ACC112 (cell line): ENCODE results near the gene LNPK.
"Not testable (repeated sequence)": the region's sequence is repeated elsewhere in the genome, so short reads cannot be mapped to it uniquely, and the experiment has no call there.

ENCODE experiments used
- H2AFZ ChIP-seq: fragments of 200-600 bp; sonication (generic); one replicate; pipeline ENCODE4 v1.6.0; 2017; ENCODE audit warnings: antibody characterized with exemption, low read length; ENCODE audit not compliant: unreplicated experiment
- H3K27ac ChIP-seq: fragments of 200-600 bp; sonication (generic); 2 replicates; pipeline ENCODE4 v1.5.1; 2014; ENCODE audit warnings: low read depth, mild to moderate bottlenecking, antibody characterized with exemption, low read length, moderate library complexity
- H3K27me3 ChIP-seq: fragments of 200-600 bp; sonication (generic); 2 replicates; pipeline ENCODE4 v1.6.1; 2014; ENCODE audit warnings: mild to moderate bottlenecking, antibody characterized with exemption, low read length, moderate library complexity, mixed read lengths; ENCODE audit not compliant: insufficient read depth
- H3K36me3 ChIP-seq: fragments of 200-600 bp; sonication (generic); 2 replicates; pipeline ENCODE4 v1.6.1; 2016; ENCODE audit warnings: mild to moderate bottlenecking, antibody characterized with exemption, low read length, moderate library complexity, mixed read lengths; ENCODE audit not compliant: insufficient read depth
- H3K4me1 ChIP-seq: fragments of 200-600 bp; sonication (generic); one replicate; pipeline ENCODE4 v1.6.1; 2016; ENCODE audit warnings: low read length, mixed read lengths; ENCODE audit not compliant: insufficient read depth, unreplicated experiment, control insufficient read depth
- H3K4me3 ChIP-seq: fragments of 200-600 bp; sonication (generic); 2 replicates; pipeline ENCODE4 v1.5.1; 2014; ENCODE audit warnings: mild to moderate bottlenecking, low read depth, low read length
- H3K79me2 ChIP-seq: fragments of 200-600 bp; sonication (generic); one replicate; pipeline ENCODE4 v1.6.0; 2016; ENCODE audit warnings: low read length; ENCODE audit not compliant: control insufficient read depth, unreplicated experiment, insufficient read depth

The LNPK gene

DNA sequence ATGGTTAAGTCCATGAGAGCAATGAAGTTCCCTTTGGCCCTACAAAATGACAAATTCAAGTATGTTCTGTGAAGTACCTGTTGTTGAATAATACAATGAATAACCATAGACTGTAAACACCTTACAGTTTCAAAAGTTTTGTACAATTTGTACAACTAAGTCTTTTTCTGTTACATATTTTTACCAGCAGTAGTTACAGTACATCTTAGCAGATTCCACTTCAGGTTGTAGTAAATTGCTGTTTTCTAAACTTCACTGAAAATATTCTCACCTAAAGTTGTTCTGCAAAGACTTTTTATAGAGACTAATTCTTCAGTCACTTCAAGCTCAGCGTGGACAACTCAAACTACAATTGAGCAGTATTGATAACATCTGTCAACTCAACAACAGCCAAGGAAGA is 28.7 kb downstream of the LNPK start:
- no peaks in the 10 kb centered on the region for H3K27me3 ChIP-seq
- no peak overlapping the region for H3K4me3 ChIP-seq
- H3K79me2 ChIP-seq: no peaks in the 10 kb centered on the region
- H3K4me1 ChIP-seq: peaks cover 7% of the 10 kb centered on the region
- no peak overlapping the region for H3K27ac ChIP-seq
- H3K36me3 ChIP-seq: peaks cover 20% of the 10 kb centered on the region
- H2AFZ ChIP-seq: no peak overlapping the region

DNA sequence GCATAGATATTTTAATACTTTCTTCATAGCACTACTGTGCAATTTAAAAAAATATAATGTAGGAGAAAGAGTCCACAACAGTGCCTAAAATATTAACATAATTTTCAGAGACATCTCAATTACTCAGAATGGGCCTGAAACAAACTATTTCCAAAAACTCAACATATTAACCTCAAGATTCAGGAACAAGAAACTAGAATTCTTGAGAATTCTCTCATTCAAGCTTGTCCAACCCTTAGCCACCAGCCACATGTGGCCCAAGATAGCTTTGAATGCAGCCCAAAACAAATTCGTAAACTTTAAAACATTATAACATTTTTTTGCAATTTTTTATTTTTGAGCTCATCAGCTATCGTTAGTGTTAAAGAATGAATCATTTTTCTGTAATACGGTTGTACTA is 35.2 kb downstream of the LNPK start:
- Histone ChIP-seq H3K27ac (no peak overlapping the region), H3K36me3 (peaks cover 4% of the 10 kb centered on the region; the same call in 1 of the 2 replicates), H3K4me3 (no peak overlapping the region)

DNA sequence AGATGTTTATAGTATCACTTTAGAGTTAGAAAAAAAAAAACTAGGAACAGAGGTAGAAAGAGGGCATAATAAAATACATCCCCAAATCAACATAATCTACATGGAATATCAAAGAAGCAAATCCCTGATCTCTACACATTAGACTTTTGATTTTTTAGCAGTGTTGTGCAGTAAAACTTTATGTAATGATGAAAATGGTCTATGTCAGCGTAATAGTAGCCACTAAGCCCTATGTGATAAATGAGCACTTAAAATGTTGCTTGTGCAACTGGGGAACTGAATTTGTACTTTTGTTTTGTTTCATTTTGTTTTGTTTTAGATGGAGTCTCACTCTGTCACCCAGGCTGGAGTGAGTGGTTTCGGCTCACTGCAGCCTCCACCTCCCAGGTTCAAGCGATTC is 36.3 kb downstream of the LNPK start:
- Histone ChIP-seq H3K4me1 (no peaks in the 10 kb centered on the region), H3K79me2 (no peaks in the 10 kb centered on the region), H2AFZ (no peak overlapping the region), H3K36me3 (peaks cover 4% of the 10 kb centered on the region; the same call in 1 of the 2 replicates), H3K4me3 (no peak overlapping the region), H3K27ac (no peak overlapping the region), H3K27me3 (no peaks in the 10 kb centered on the region)

More for the DNA sequence above, 35.2 kb downstream of the LNPK start:
- no peaks in the 10 kb centered on the region for H3K27me3 ChIP-seq
- no peaks in the 10 kb centered on the region for H3K79me2 ChIP-seq
- no peak overlapping the region for H2AFZ ChIP-seq
- H3K4me1 ChIP-seq: no peaks in the 10 kb centered on the region

DNA sequence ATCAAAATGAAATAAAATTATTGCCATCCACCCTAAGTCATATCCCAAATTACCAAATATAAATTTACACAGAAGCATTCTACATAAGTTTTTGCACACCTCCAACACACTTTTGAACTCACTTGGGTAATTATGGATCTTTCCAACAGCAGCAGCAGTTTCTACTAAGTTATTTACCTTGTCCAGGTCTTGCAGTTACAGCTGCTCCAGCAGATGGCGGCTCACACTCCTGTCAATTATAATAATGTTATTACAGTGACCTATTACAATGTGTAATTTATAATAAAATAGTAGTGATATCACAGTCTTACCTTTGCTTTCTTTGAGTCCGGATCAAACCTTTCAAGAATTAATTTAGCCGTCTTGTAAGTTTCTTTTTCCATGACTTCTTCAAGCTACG is 37.9 kb downstream of the LNPK start:
- Histone ChIP-seq H3K79me2 (no peaks in the 10 kb centered on the region), H3K4me1 (no peaks in the 10 kb centered on the region), H3K4me3 (no peak overlapping the region), H3K36me3 (peaks cover 4% of the 10 kb centered on the region; the same call in 1 of the 2 replicates), H3K27ac (no peak overlapping the region), H2AFZ (no peak overlapping the region), H3K27me3 (no peaks in the 10 kb centered on the region)

DNA sequence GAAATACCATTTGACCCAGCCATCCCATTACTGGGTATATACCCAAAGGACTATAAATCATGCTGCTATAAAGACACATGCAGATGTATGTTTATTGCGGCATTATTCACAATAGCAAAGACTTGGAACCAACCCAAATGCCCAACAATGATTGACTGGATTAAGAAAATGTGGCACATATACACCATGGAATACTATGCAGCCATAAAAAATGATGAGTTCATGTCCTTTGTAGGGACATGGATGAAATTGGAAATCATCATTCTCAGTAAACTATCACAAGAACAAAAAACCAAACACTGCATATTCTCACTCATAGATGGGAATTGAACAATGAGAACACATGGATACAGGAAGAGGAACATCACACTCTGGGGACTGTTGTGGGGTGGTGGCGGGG is 38.9 kb downstream of the LNPK start:
- not testable (repeated sequence) for H3K4me1 ChIP-seq, H3K79me2 ChIP-seq, H3K36me3 ChIP-seq, H3K27me3 ChIP-seq, H2AFZ ChIP-seq, H3K27ac ChIP-seq, H3K4me3 ChIP-seq

DNA sequence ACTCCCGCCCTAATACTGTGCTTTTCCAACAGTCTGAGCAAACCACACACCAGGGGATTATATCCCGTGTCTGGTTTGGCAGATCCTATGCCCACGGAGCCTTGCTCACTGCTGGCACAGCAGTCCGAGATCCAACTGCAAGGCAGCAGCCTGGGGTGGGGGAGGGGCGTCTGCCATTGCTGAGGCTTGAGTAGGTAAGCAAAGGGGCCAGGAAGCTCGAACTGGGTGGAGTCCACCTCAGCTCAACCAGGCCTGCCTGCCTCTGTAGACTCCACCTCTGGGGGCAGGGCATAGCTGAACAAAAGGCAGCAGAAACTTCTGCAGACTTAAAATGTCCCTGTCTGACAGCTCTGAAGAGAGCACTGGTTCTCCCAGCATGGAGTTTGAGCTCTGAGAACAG is 44.2 kb downstream of the LNPK start:
- peaks cover 6% of the 10 kb centered on the region; the same call in 1 of the 2 replicates for H3K36me3 ChIP-seq
- H3K4me1 ChIP-seq: no peaks in the 10 kb centered on the region
- no peak overlapping the region for H3K27ac ChIP-seq
- no peaks in the 10 kb centered on the region for H3K27me3 ChIP-seq
- H3K4me3 ChIP-seq: no peak overlapping the region
- H3K79me2 ChIP-seq: no peaks in the 10 kb centered on the region
- no peak overlapping the region for H2AFZ ChIP-seq

DNA sequence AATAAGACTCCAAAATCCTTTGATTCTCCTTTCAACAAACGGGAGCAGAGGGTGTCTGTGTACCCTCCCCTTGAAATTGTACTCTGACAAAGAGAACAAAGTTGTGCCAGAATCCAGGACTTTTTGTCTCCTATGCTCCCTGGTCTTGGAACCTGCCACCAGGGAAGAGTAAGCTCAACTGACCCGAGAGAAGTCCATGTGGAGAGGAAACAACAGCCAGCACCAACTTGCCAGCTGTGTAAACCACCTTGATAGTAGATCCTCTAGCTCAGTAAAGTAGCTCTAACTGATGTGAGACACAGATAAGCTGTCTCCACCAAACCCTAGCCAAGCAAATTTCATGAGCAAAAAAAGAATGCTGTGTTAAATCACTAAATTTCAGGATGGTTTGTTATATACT is 46.9 kb downstream of the LNPK start:
- Histone ChIP-seq H3K36me3 (peaks cover 6% of the 10 kb centered on the region; the same call in 1 of the 2 replicates), H2AFZ (no peak overlapping the region), H3K27me3 (no peaks in the 10 kb centered on the region), H3K27ac (no peak overlapping the region), H3K4me1 (no peaks in the 10 kb centered on the region), H3K79me2 (no peaks in the 10 kb centered on the region), H3K4me3 (no peak overlapping the region)

DNA sequence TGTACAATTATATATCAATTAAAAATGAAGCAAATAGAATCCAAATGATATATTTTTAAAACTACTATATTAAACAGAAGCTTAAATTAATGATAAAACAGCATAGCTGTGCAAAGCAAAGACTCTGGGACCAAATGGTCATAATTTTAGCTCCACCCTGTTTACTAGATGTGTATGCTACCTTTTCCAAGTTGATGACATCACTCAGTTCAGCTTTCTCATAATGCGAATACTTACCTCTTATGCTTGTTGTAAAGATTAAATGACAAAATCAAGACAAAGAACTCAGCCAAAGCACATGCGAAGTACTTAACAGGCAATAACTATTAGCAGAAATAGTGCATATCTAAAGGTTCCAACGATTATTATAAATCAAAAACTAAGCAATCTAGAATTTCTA is 51.6 kb downstream of the LNPK start:
- H3K36me3 ChIP-seq: no peaks in the 10 kb centered on the region
- H3K27ac ChIP-seq: no peak overlapping the region
- H3K27me3 ChIP-seq: no peaks in the 10 kb centered on the region
- no peaks in the 10 kb centered on the region for H3K79me2 ChIP-seq
- H2AFZ ChIP-seq: no peak overlapping the region
- H3K4me1 ChIP-seq: no peaks in the 10 kb centered on the region
- no peak overlapping the region for H3K4me3 ChIP-seq

DNA sequence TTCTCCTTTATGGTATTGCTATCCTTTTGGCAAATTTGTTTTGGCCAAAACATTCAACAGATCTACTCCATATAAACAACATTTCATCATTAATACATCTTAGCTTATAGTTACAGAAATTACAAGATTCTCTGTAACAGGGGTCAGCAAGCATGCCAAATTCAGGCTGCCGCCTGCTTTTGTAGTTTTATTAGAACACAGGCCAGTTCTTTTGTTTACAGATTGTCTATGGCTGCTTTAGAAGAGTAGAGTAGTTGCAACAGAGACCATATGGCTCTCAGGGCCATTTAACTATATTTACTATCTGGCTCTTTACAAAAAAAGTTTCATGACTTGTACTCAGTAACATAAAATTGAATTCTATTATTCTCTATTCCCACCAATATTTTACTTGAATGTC is 53.9 kb downstream of the LNPK start:
- H3K79me2 ChIP-seq: no peaks in the 10 kb centered on the region
- H3K4me1 ChIP-seq: no peaks in the 10 kb centered on the region
- H3K36me3 ChIP-seq: no peaks in the 10 kb centered on the region; the same call in 1 of the 2 replicates
- no peak overlapping the region for H3K4me3 ChIP-seq
- H3K27ac ChIP-seq: no peak overlapping the region
- no peak overlapping the region for H2AFZ ChIP-seq
- H3K27me3 ChIP-seq: no peaks in the 10 kb centered on the region

DNA sequence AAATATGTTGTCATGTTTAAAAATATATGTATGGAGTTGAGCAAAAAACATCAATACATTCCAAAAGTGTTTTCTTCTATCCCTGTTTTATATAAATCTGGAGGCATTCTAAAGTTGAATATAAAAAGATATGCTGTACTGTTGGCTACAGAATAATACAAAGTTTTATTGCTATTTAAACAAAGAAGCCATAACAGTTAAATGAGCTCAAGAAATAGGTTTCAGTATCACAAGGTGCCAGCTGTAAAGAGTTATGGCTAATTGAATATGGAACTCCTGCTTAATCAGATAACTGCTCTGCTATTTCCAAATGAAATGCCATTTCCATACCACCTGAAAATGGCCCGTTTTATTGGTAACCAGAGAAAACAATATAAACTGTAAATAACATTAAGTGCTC is 55.0 kb downstream of the LNPK start:
- H3K4me3 ChIP-seq: no peak overlapping the region

DNA sequence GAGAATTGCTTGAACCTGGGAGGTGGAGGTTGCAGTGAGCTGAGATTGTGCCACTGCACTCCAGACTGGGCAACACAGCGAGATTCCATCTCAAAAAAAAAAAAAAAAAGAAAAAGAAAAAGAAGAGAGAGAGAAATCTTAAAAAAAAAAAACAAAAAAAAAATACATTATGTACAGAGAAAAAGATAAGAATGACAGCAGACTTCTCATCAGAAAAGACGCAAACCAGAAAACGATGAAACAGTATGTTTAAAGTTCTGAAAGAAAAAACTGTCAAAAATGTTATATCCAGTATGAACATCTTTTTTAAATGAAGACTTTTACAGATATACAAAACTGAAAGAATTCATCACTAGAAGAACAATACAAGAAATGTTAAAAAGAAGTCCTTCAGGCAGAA is 60.4 kb downstream of the LNPK start:
- H3K4me1 ChIP-seq: no peaks in the 10 kb centered on the region
- H2AFZ ChIP-seq: no peak overlapping the region
- H3K79me2 ChIP-seq: no peaks in the 10 kb centered on the region
- H3K4me3 ChIP-seq: no peak overlapping the region
- H3K27me3 ChIP-seq: no peaks in the 10 kb centered on the region
- H3K27ac ChIP-seq: no peak overlapping the region
- H3K36me3 ChIP-seq: peaks cover 15% of the 10 kb centered on the region

More for the DNA sequence above, 55.0 kb downstream of the LNPK start:
- H2AFZ ChIP-seq: no peak overlapping the region
- H3K27ac ChIP-seq: no peak overlapping the region
- H3K27me3 ChIP-seq: no peaks in the 10 kb centered on the region
- peaks cover 2% of the 10 kb centered on the region; the same call in 1 of the 2 replicates for H3K36me3 ChIP-seq
- no peaks in the 10 kb centered on the region for H3K4me1 ChIP-seq
- no peaks in the 10 kb centered on the region for H3K79me2 ChIP-seq
